ENCODE measurements around the gene HCLS1. TPM values are rescaled to one million over a fixed set of nuclear protein-coding genes. Genes with fewer than 3 reads are reported as not detected.

Gene HCLS1
- total and polyA plus RNA-seq, 2 of the 8 experiments (the other 6 are each of a cell fraction or from before 2014, with no cell fraction given): 0.53 to 1.3 TPM

DNA sequence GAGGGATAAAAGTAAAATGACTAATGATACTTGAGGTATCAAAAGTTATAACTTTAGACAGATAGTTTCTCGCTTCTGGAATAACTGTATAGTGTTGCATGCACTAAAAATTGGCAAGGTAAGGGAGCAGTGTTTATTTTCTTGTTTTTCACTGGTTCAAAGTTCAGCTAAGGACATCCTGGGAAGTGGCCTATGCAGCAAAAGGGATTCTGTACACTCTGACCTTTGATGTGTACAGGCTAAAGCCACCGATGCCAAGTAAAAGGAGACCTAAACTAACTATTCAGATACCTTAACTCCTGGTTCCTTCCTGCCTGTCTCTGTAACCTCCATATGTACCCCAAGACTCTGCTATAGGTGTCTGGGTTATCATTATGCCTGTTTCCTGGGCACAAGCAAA lies 65.9 kb downstream of the HCLS1 start:
- H3K79me1 ChIP-seq (ENCODE audit: low read depth, low read length): no peaks in the 10 kb centered on the region
- H3K9ac ChIP-seq (replicated peaks in 1 of 4; ENCODE audit: extremely low read depth in 1 of 4, low read depth in 3 of 4, low read length in 3 of 4): no peak overlapping the region
- H3K27me3 ChIP-seq (replicated peaks in 1 of 4; ENCODE audit: control insufficient read depth in 3 of 4, extremely low read depth in 1 of 4, insufficient read depth in 3 of 4, low read length in 3 of 4): no peaks in the 10 kb centered on the region
- H3K23me2 ChIP-seq (ENCODE audit: low read depth, low read length): peaks cover 2% of the 10 kb centered on the region; the same call in 1 of the 2 replicates
- H4K5ac ChIP-seq (ENCODE audit: insufficient read length, low read depth, low read length): no peak overlapping the region
- no peak overlapping the region for H4K8ac ChIP-seq (ENCODE audit: extremely low read depth, insufficient read depth, low read length)
- H2AK5ac ChIP-seq (ENCODE audit: low read depth, low read length): peak overlapping the region; percentile 87; the same call in 1 of the 2 replicates
- WGBS, 2 experiments (ENCODE audit: extremely low coverage in 1 of 2, insufficient coverage in 1 of 2, insufficient read length in 1 of 2, insufficient replicate concordance in 2 of 2, low coverage in 1 of 2, low lambda C conversion rate in 2 of 2, missing lambda C conversion rate in 1 of 2): 83% methylated on average over 2 of the region's 2 CpGs; no CpG with 5 or more reads in 1 of the 2 experiments
- no peak overlapping the region for H2BK5ac ChIP-seq (ENCODE audit: low read depth, low read length)
- peak overlapping the region; percentile 57 for H3K18ac ChIP-seq (ENCODE audit: extremely low read depth, low read length)
- no peaks in the 10 kb centered on the region for H3K36me3 ChIP-seq (ENCODE audit: control insufficient read depth in 2 of 4, insufficient read depth in 4 of 4, low read length in 3 of 4)
- no peak overlapping the region for H3K27ac ChIP-seq (ENCODE audit: low read depth, low read length)
- H3K79me2 ChIP-seq (ENCODE audit: control insufficient read depth in 1 of 2, insufficient read depth in 2 of 2, low read length in 2 of 2): no peaks in the 10 kb centered on the region
- no peak overlapping the region for H3K23ac ChIP-seq (ENCODE audit: insufficient read length)
- ChIA-PET POLR2A (ENCODE audit: partially characterized antibody) (interaction anchor here (0.9 to 3.1 kb wide), 2 partner anchors 10 to 14 kb away, joined by 3 to 18 read pairs; no protein-coding TSS in a partner anchor), CTCF (ENCODE audit: partially characterized antibody) (interaction anchor here (1.0 to 2.3 kb wide), 3 partner anchors 10 to 140 kb away, joined by 3 to 10 read pairs (median 5); no protein-coding TSS in a partner anchor)
- no peaks in the 10 kb centered on the region for H3K9me3 ChIP-seq (ENCODE audit: insufficient read depth in 2 of 2, low read depth in 1 of 2, low read length in 1 of 2)
- H3K14ac ChIP-seq (ENCODE audit: insufficient read length): peak overlapping the region; percentile 16
- DNase-seq (ENCODE audit: low read depth in 1 of 2, low spot score in 2 of 2) (no peak), FAIRE-seq (no peak)
- no peak overlapping the region for H2BK15ac ChIP-seq (ENCODE audit: low read length)
- H3K4me2 ChIP-seq (ENCODE audit: insufficient read depth in 1 of 2, low read depth in 2 of 2, low read length in 2 of 2): no peak overlapping the region
- peak overlapping the region; percentile 92 for H4K91ac ChIP-seq (replicated peaks; ENCODE audit: insufficient read length, low read length)
- H2BK120ac ChIP-seq (replicated peaks; ENCODE audit: low read depth, low read length): peak overlapping the region; percentile 94
- no peaks in the 10 kb centered on the region for H4K20me1 ChIP-seq (replicated peaks in 1 of 2; ENCODE audit: control insufficient read depth in 1 of 2, insufficient read depth in 2 of 2, low read length in 2 of 2)
- H2BK20ac ChIP-seq (ENCODE audit: low read length): peak overlapping the region; percentile 28; the same call in 1 of the 2 replicates
- H3K4me3 ChIP-seq (ENCODE audit: extremely low read depth in 1 of 4, insufficient read depth in 2 of 4, low read depth in 3 of 4, low read length in 4 of 4): no peak overlapping the region
- H3K56ac ChIP-seq (replicated peaks; ENCODE audit: insufficient read length, low read depth, low read length): no peak overlapping the region
- H3K4ac ChIP-seq (replicated peaks; ENCODE audit: insufficient read length, low read depth, low read length): peak overlapping the region; percentile 27
- peak overlapping the region; percentile 91 for H2BK12ac ChIP-seq (ENCODE audit: low read depth, low read length)
- peaks cover 5 to 22% (median 11%) of the 10 kb centered on the region in 4 experiments; a peak in 6 of 7 replicates for H3K4me1 ChIP-seq (replicated peaks in 1 of 4; ENCODE audit: control insufficient read depth in 3 of 4, insufficient read depth in 4 of 4, low read length in 3 of 4)
- H2AFZ ChIP-seq (ENCODE audit: low read length): no peak overlapping the region
- TF ChIP-seq EGR1 (IDR thresholded peaks at IDR 0.05; ENCODE audit: borderline replicate concordance, low read depth, low read length): no peak
